Heart right ventricle (tissue), 16 donors: Measurements from ENCODE around the gene ZDHHC12. TPM values are rescaled to one million over a fixed set of nuclear protein-coding genes. Genes with fewer than 3 reads are reported as not detected.
A peak's percentile ranks its signal among the peaks of the same experiment; 100 is the strongest.

Experiments used
- ATAC-seq, 8 donors: fragments of 200-7000 bp; cut with Tn5 transposase; one replicate each; pipeline ENCODE4 v1.9.1; 2020; ENCODE audit warnings: mild to moderate bottlenecking in 8 of 8, moderate library complexity in 8 of 8, moderate number of reproducible peaks in 1 of 8
- DNase-seq, 2 donors: peaks; one replicate each; pipeline ENCODE4 v3.0.0-alpha.2; 2020
- H3K27ac ChIP-seq, 10 donors: fragments of 200-600 bp; sonication (generic) in 2 of 10; one replicate each; pipeline versions ENCODE4 v1.5.0 to v1.8.0; 2020 to 2022; ENCODE audit warnings: mild to moderate bottlenecking in 3 of 10
- H3K27me3 ChIP-seq, 7 donors: fragments of 200-600 bp; one replicate each; pipeline ENCODE4 v1.8.0; 2021 to 2022; ENCODE audit warnings: mild to moderate bottlenecking in 2 of 7
- H3K36me3 ChIP-seq, 9 donors: fragments of 200-600 bp; sonication (generic) in 1 of 9; one replicate each; pipeline versions ENCODE4 v1.5.0 to v1.8.0; 2020 to 2022; ENCODE audit warnings: mild to moderate bottlenecking in 2 of 9
- H3K4me1 ChIP-seq, 9 donors: fragments of 200-600 bp; sonication (generic) in 1 of 9; one replicate each; pipeline versions ENCODE4 v1.5.0 to v1.8.0; 2020 to 2022; ENCODE audit warnings: mild to moderate bottlenecking in 4 of 9
- H3K4me3 ChIP-seq, 10 donors: fragments of 200-600 bp; sonication (generic) in 2 of 10; one replicate each; pipeline versions ENCODE4 v1.5.0 to v1.8.0; 2020 to 2022; ENCODE audit warnings: mild to moderate bottlenecking in 7 of 10, moderate library complexity in 2 of 10
- H3K9me3 ChIP-seq, 11 donors: fragments of 200-600 bp in 10 of 11; sonication (generic) in 2 of 11; one replicate each; pipeline versions ENCODE4 v1.5.0 to v1.8.0; 2013 to 2022; ENCODE audit warnings: mild to moderate bottlenecking in 2 of 11, control low read depth in 1 of 11, moderate library complexity in 1 of 11
- WGBS, 2 donors: extraction: QIAGEN DNeasy Blood & Tissue Kit; methylation state at CpG; one replicate each; pipeline ENCODE4 v1.1.7; 2013; ENCODE audit warnings: inconsistent platforms in 1 of 2; 5-methylcytosine and 5-hydroxymethylcytosine counted together
- intact Hi-C, 10 donors: fragments of 100-400 bp; cut with DNase I; formaldehyde crosslinking; loops; one replicate each; pipeline versions ENCODE4 v1.11.1 to v1.14.2; 2022
- long read RNA-seq, 3 donors: library from polyadenylated mRNA; unstranded; transcript quantifications; one replicate each; pipeline ENCODE4 v2.0.0, GENCODE V29; 2020 to 2021
- polyA plus RNA-seq, 2 donors: library from polyadenylated mRNA; stranded (reverse); fragments of 200-250 nt; gene quantifications; one replicate each; pipeline ENCODE4 v1.2.3, GENCODE V29; 2013
- total RNA-seq, 10 donors: library from RNA; stranded (reverse); fragmentation: NEBNext Ultra II Directional in 3 of 10; extraction: Animal tissue kit (Norgen Biotek cat#: 25700) in 3 of 10; gene quantifications; one replicate each; pipeline versions ENCODE4 v1.2.1 to v1.2.4, GENCODE V29; 2021 to 2023
- TF ChIP-seq, protein P1 (sequence below), 9 donors: fragments of 200-600 bp; sonication (generic) in 2 of 9; IDR thresholded peaks; one replicate each; pipeline versions ENCODE4 v1.5.0 to v1.8.0; 2021 to 2022; ENCODE audit warnings: antibody characterized with exemption in 9 of 9, mild to moderate bottlenecking in 5 of 9, moderate library complexity in 1 of 9
- donor health status: Arrhythmogenic right ventricular cardiomyopathy.
- donor health status: ischemic (EF 13 %, LVEDD 7.1; RV severe dilation, severe dysfunction).
- donor health status: healthy with polysubstance abuse.
- donor health status: DM: no; HTN: yes; CAD: no.
- donor health status: DM: no; HTN: no; CAD: no.
- donor health status: ischemic (EF 25% LVEDD 6.9; RV normal size, moderate dysfunction).
- donor health status: ischemic (EF 25% LVEDD 5.7; RV mildly dilated, moderate dysfunction).
- donor health status: healthy.
- donor health status: DM: yes; HTN: yes; CAD: no.
- donor health status: Ischemic cardiomyopathy.
- donor health status: ischemic (EF 35%, LVEDD 5.7; RV mildly dilated, moderate dysfunction).
- donor health status: nonischemic (EF 11% LVEDD 7.7; RV severe dilation, severe dysfunction).
- donor health status: DM: yes; HTN: yes; CAD: no.
- donor health status: PGD.
- donor health status: ischemic (EF 29% LVEDD 5.4; RV normal size, mild dysfunction).
- donor health status: nonischemic (EF 23%, LVEDD 6.1; RV moderate dilation, normal function).

ZDHHC12 gene, protein sequence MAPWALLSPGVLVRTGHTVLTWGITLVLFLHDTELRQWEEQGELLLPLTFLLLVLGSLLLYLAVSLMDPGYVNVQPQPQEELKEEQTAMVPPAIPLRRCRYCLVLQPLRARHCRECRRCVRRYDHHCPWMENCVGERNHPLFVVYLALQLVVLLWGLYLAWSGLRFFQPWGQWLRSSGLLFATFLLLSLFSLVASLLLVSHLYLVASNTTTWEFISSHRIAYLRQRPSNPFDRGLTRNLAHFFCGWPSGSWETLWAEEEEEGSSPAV
- total RNA-seq (10 to 100 TPM in 2 of 10 donors, 1 to 10 TPM in 8; 4.1 to 22.5 (median 6.0) TPM), polyA plus RNA-seq (10 to 100 TPM; 15.2 to 36.6 TPM)
- long read RNA-seq, donor 1, transcript ZDHHC12-201 (5 exons, 1,129 nt): major isoform, 6 of 9 reads
- long read RNA-seq, donor 1, partial matches to known transcripts: 1 of 9 reads
- long read RNA-seq, donor 1, other reads (novel, unspliced or antisense): 2 of 9 reads
- long read RNA-seq, donor 2, transcript ZDHHC12-201 (5 exons, 1,129 nt): major isoform, 6 of 10 reads
- long read RNA-seq, donor 2, partial matches to known transcripts: 3 of 10 reads
- long read RNA-seq, donor 2, other reads (novel, unspliced or antisense): 1 of 10 reads
- long read RNA-seq, donor 3, partial matches to known transcripts: 0 of 2 reads
- long read RNA-seq, donor 3, other reads (novel, unspliced or antisense): 0 of 2 reads

DNA sequence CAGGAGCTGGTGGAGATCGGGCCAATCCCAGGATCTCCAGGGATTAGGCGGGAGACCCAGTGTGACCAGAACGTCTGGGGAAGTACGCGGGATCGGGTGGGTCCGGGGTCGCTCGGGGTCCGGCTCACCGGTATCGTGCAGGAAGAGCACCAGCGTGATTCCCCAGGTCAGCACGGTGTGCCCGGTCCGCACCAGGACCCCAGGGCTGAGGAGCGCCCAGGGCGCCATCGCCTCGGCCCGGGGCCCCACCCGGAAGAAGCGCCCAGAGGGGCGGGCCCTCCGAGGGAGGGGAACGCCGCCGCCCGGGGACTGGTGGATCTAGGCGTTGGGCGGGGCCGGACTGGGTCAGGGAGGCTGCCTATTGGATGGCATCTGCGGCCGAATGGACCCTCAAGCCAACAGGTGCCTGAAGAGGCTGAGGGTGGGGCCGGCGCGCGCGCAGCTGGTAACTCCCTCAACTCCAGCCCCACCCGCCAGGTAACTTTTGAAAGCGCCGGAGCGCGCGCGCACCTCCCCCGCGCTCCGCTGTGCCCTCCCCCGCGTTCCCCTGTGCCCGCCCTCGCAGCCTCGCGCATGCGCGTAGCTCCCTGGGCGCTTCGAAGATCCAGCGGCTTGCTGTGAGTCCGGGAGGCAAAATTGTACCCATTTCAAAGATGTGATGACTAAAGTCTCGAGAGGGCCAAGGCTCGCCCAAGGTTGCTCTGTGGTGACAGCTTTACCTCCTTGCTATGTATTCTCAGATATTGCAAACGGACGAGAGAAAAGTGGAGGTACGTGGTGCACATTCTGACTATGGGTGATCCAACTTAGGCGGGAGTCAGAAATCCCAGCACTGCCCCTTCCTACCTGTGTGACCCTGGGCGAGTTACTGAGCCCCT, at the start of gene ZDHHC12:
Gene ZDHHC12 (minus strand): TSS at position 262 of the 878 bp plus-strand sequence. CDS start 34 bp downstream, at position 228.
- intact Hi-C loops: loop anchor here in 2 of 10 donors (2.0 kb wide), 2 partner anchors 17 to 21 kb away; partner anchors contain the start of gene PKN3 (in 1 of the 2)
- ATAC-seq: peak; percentile 92 to 95 (median 93)

DNA sequence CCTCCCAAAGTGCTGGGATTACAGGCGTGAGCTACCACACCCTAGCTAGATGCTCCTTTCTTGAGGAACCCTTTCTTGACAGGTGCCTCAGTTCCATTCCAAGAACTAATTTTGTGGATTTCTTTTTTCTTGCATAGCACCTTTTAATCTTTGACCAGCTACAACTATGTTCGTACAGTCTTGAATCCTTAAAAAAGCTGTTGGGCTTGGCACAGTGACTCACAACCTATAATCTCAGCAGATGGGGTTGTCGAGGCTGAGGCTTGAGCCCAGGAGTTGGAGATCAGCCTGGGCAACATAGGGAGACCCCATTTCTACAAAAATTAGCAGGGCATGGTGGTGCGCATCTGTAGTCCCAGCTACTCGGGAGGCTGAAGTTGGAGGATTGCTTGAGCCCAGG, 49.1 kb upstream of the ZDHHC12 start:
- no peak for DNase-seq
- H3K27me3 ChIP-seq: no peaks in the 10 kb centered on the region
- WGBS, 2 donors: 88 to 89% methylated on average over 5 of the region's 5 CpGs
- ATAC-seq: no peak
- H3K4me3 ChIP-seq: peak overlapping the region in 1 of 10 donors; percentile 93
- H3K9me3 ChIP-seq: peaks cover 0 to 13% (median 3%) of the 10 kb centered on the region in 11 donors
- intact Hi-C loops: loop anchor here in 3 of 10 donors (2.0 to 5.0 kb wide), 3 partner anchors 14 to 71 kb away; partner anchors contain the start of genes PKN3 (in 1 of the 3) and TBC1D13 (in 1 of the 3)
- TF ChIP-seq, protein P1, sequence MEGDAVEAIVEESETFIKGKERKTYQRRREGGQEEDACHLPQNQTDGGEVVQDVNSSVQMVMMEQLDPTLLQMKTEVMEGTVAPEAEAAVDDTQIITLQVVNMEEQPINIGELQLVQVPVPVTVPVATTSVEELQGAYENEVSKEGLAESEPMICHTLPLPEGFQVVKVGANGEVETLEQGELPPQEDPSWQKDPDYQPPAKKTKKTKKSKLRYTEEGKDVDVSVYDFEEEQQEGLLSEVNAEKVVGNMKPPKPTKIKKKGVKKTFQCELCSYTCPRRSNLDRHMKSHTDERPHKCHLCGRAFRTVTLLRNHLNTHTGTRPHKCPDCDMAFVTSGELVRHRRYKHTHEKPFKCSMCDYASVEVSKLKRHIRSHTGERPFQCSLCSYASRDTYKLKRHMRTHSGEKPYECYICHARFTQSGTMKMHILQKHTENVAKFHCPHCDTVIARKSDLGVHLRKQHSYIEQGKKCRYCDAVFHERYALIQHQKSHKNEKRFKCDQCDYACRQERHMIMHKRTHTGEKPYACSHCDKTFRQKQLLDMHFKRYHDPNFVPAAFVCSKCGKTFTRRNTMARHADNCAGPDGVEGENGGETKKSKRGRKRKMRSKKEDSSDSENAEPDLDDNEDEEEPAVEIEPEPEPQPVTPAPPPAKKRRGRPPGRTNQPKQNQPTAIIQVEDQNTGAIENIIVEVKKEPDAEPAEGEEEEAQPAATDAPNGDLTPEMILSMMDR (IDR thresholded peaks at IDR 0.05): no peak
- no peak overlapping the region for H3K27ac ChIP-seq
- peaks cover 2 to 28% (median 23%) of the 10 kb centered on the region in 9 donors for H3K4me1 ChIP-seq
- H3K36me3 ChIP-seq: peaks cover 0 to 8% (median 0%) of the 10 kb centered on the region in 9 donors

More for the DNA sequence above, at the start of gene ZDHHC12:
- Histone ChIP-seq H3K27ac (peak within 1 kb of the TSS in 9 of 10 donors; percentile 49 to 86 (median 71)), H3K9me3 (no peaks in the 10 kb centered on the region), H3K4me3 (peak within 1 kb of the TSS; percentile 27 to 81 (median 69)), H3K27me3 (no peaks in the 10 kb centered on the region), H3K36me3 (peaks cover 0 to 25% (median 0%) of the 10 kb centered on the region in 9 donors), H3K4me1 (peaks cover 0 to 25% (median 9%) of the 10 kb centered on the region in 9 donors)
- TF ChIP-seq, protein P1 (IDR thresholded peaks at IDR 0.05): no peak
- 2% methylated on average over 56 to 68 of the region's 68 CpGs for WGBS, 2 donors
- DNase-seq: peak; percentile 94 to 95

DNA sequence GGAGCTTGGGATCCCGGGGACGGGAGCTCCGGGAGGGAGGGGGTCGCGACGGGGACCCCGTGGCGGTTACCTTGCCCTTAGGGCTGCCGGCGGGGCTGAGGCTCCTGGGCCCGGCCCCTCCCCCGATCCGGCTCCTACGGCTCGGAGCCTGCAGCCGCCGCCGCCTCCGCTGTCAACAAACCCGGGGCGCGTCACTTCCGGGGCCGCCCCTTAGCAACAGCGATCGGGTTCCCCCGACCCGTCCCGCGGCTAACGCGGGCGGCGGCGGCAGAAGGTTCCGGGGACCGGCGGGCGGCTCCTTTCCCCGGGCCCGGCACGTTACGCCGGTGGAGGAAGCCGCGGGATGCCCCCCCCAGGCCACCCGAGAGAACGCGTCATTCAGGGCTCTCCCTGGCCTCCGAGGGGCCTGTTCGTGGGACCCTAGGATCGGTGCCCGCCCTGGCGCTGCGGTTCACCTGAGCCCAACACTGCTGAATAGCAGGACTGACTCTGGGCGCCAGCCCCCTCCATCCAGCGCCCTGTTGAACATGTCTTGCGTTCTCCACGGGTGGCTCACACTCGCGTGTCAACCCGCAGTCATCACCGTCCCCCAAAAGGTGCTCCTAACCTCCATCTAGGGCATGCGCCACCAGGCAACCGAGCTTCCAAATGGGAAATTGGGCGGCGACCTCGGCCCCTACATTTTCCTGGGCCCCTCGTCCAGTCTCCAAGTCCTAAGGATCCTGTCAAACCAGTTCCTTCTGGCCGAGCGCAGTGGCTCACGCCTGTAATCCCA, 48.0 kb upstream of the ZDHHC12 start, which contains the start of gene ZER1:
Gene ZER1 (minus strand): TSS at position 183 of the 775 bp plus-strand sequence. CDS start 16,362 bp downstream, outside the sequence.
- Histone ChIP-seq H3K4me3 (peak within 1 kb of the TSS; percentile 64 to 97 (median 82)), H3K36me3 (peaks cover 0 to 16% (median 0%) of the 10 kb centered on the region in 9 donors), H3K4me1 (peaks cover 2 to 28% (median 23%) of the 10 kb centered on the region in 9 donors), H3K27me3 (no peaks in the 10 kb centered on the region), H3K27ac (peak within 1 kb of the TSS; percentile 55 to 98 (median 96)), H3K9me3 (peaks cover 0 to 13% (median 3%) of the 10 kb centered on the region in 11 donors)
- DNase-seq: peak; percentile 91 to 94
- intact Hi-C loops: loop anchor here in 3 of 10 donors (1.0 to 5.0 kb wide), 4 partner anchors 15 to 70 kb away; partner anchors contain the start of genes TBC1D13 (in 3 of the 3) and PKN3 (in 1 of the 3)
- TF ChIP-seq, protein P1 (IDR thresholded peaks at IDR 0.05): no peak
- 1% methylated on average over 50 to 72 of the region's 72 CpGs for WGBS, 2 donors
- ATAC-seq: peak; percentile 97 to 99 (median 98)
